H1 (cell line): ENCODE data around the gene RASGRP4. TPM values are rescaled to one million over a fixed set of nuclear protein-coding genes. Genes with fewer than 3 reads are reported as not detected.

ENCODE experiments used
- CTCF ChIA-PET: fragments of 300-600 bp; sonication (Branson Sonifier 250); formaldehyde crosslinking; loops from one replicate; lab custom pipeline; 2021; ENCODE audit not compliant: partially characterized antibody; lab: Charles Lee
- POLR2A ChIA-PET: fragments of 300-600 bp; sonication (Branson Sonifier 250); formaldehyde crosslinking; loops from one replicate; lab custom pipeline; 2021; ENCODE audit warnings: inconsistent platforms; ENCODE audit not compliant: partially characterized antibody; lab: Charles Lee
- DNase-seq, 2 experiments: peaks; one replicate each; pipeline versions ENCODE4 v3.0.0 to v3.0.0-alpha.2; 2010 to 2022; ENCODE audit warnings: low spot score in 2 of 2, low read depth in 1 of 2, mixed read lengths in 1 of 2
- FAIRE-seq: peaks from 2 replicates; lab custom pipeline; 2011; peaks lifted over from hg19 to GRCh38; lab: Jason Lieb, UNC
- H2AFZ ChIP-seq: 2 replicates; pipeline ENCODE4 v1.8.1; 2012; ENCODE audit warnings: low read length, inconsistent platforms
- H2AK5ac ChIP-seq: 2 replicates; pipeline ENCODE4 v1.6.1; 2013; ENCODE audit warnings: low read depth, low read length
- H2BK120ac ChIP-seq: replicated peaks from 2 replicates; pipeline ENCODE3; 2013; ENCODE audit warnings: low read depth, low read length, inconsistent platforms
- H2BK12ac ChIP-seq: 2 replicates; pipeline ENCODE4 v1.6.1; 2013; ENCODE audit warnings: low read depth, low read length
- H2BK15ac ChIP-seq: 2 replicates; pipeline ENCODE4 v1.6.1; 2013; ENCODE audit warnings: low read length
- H2BK20ac ChIP-seq: 2 replicates; pipeline ENCODE4 v1.6.1; 2013; ENCODE audit warnings: low read length
- H2BK5ac ChIP-seq: 2 replicates; pipeline ENCODE4 v1.6.1; 2013; ENCODE audit warnings: low read depth, low read length
- H3K14ac ChIP-seq: 2 replicates; pipeline ENCODE4 v1.6.1; 2013; ENCODE audit warnings: inconsistent platforms; ENCODE audit not compliant: insufficient read length
- H3K18ac ChIP-seq: 2 replicates; pipeline ENCODE4 v1.6.1; 2013; ENCODE audit warnings: low read length; ENCODE audit errors: extremely low read depth
- H3K23ac ChIP-seq: 2 replicates; pipeline ENCODE4 v1.6.1; 2013; ENCODE audit warnings: inconsistent platforms; ENCODE audit not compliant: insufficient read length
- H3K23me2 ChIP-seq: 2 replicates; pipeline ENCODE4 v1.6.1; 2013; ENCODE audit warnings: low read depth, low read length
- H3K27ac ChIP-seq: 2 replicates; pipeline ENCODE4 v1.6.1; 2011; ENCODE audit warnings: low read depth, low read length, inconsistent platforms
- H3K27me3 ChIP-seq, 4 experiments: replicated peaks in 1 of 4; 1 replicate in 1 of 4; 2 replicates in 3 of 4; pipeline versions ENCODE4 v1.6.1 to v1.8.1; 2011 to 2013; ENCODE audit warnings: low read length in 3 of 4, mild to moderate bottlenecking in 3 of 4, inconsistent platforms in 2 of 4, mixed read lengths in 2 of 4, moderate library complexity in 1 of 4; ENCODE audit not compliant: control insufficient read depth in 3 of 4, insufficient read depth in 3 of 4; ENCODE audit errors: extremely low read depth in 1 of 4
- H3K36me3 ChIP-seq, 4 experiments: 2 replicates each; pipeline versions ENCODE4 v1.6.1 to v1.8.1; 2011 to 2013; ENCODE audit warnings: mild to moderate bottlenecking in 4 of 4, low read length in 3 of 4, moderate library complexity in 2 of 4, control low read depth in 1 of 4, inconsistent platforms in 1 of 4; ENCODE audit not compliant: insufficient read depth in 4 of 4, control insufficient read depth in 2 of 4
- H3K4ac ChIP-seq: replicated peaks from 2 replicates; pipeline ENCODE3; 2013; ENCODE audit warnings: low read length, low read depth, mixed read lengths, inconsistent platforms; ENCODE audit not compliant: insufficient read length
- H3K4me1 ChIP-seq, 4 experiments: replicated peaks in 1 of 4; 1 replicate in 1 of 4; 2 replicates in 3 of 4; pipeline versions ENCODE4 v1.6.1 to v1.8.1; 2011 to 2013; ENCODE audit warnings: low read length in 3 of 4, inconsistent platforms in 2 of 4, mixed read lengths in 1 of 4; ENCODE audit not compliant: insufficient read depth in 4 of 4, control insufficient read depth in 3 of 4
- H3K4me2 ChIP-seq, 2 experiments: 2 replicates each; pipeline versions ENCODE4 v1.6.1 to v1.8.1; 2011 to 2013; ENCODE audit warnings: low read depth in 2 of 2, low read length in 2 of 2, control low read depth in 1 of 2, inconsistent platforms in 1 of 2, mild to moderate bottlenecking in 1 of 2; ENCODE audit not compliant: insufficient read depth in 1 of 2
- H3K4me3 ChIP-seq, 4 experiments: fragments of 200-600, 300-600 bp in 1 of 4; sonication (generic), shearing (Covaris generic), sonication (Bioruptor Twin) in 1 of 4; 2 replicates each; pipeline versions ENCODE4 v1.5.1 to v1.8.1; 2011 to 2016; ENCODE audit warnings: low read length in 4 of 4, low read depth in 3 of 4, control low read depth in 2 of 4, inconsistent platforms in 2 of 4, mild to moderate bottlenecking in 2 of 4, mixed read lengths in 1 of 4, moderate library complexity in 1 of 4; ENCODE audit not compliant: insufficient read depth in 2 of 4; ENCODE audit errors: extremely low read depth in 1 of 4
- H3K56ac ChIP-seq: replicated peaks from 2 replicates; pipeline ENCODE3; 2013; ENCODE audit warnings: low read depth, mild to moderate bottlenecking, mixed read lengths, low read length, inconsistent platforms; ENCODE audit not compliant: insufficient read length
- H3K79me1 ChIP-seq: 2 replicates; pipeline ENCODE4 v1.6.1; 2013; ENCODE audit warnings: low read depth, low read length, control low read depth
- H3K79me2 ChIP-seq, 2 experiments: 2 replicates each; pipeline versions ENCODE4 v1.6.1 to v1.8.1; 2012 to 2013; ENCODE audit warnings: low read length in 2 of 2, mild to moderate bottlenecking in 2 of 2, inconsistent platforms in 1 of 2; ENCODE audit not compliant: insufficient read depth in 2 of 2, control insufficient read depth in 1 of 2
- H3K9ac ChIP-seq, 4 experiments: replicated peaks in 1 of 4; 1 replicate in 1 of 4; 2 replicates in 3 of 4; pipeline versions ENCODE4 v1.6.1 to v1.8.1; 2011 to 2013; ENCODE audit warnings: low read depth in 3 of 4, low read length in 3 of 4, control low read depth in 2 of 4, mild to moderate bottlenecking in 2 of 4, moderate library complexity in 2 of 4, inconsistent platforms in 1 of 4; ENCODE audit errors: extremely low read depth in 1 of 4
- H3K9me3 ChIP-seq, 2 experiments: 2 replicates each; pipeline versions ENCODE4 v1.6.1 to v1.8.1; 2012 to 2013; ENCODE audit warnings: mild to moderate bottlenecking in 2 of 2, moderate library complexity in 2 of 2, control low read depth in 1 of 2, inconsistent platforms in 1 of 2, low read depth in 1 of 2, low read length in 1 of 2, mixed read lengths in 1 of 2; ENCODE audit not compliant: insufficient read depth in 2 of 2
- H4K20me1 ChIP-seq, 2 experiments: replicated peaks in 1 of 2; 2 replicates each; pipeline versions ENCODE3 to v1.8.1; 2011 to 2013; ENCODE audit warnings: inconsistent platforms in 2 of 2, low read length in 2 of 2, mild to moderate bottlenecking in 1 of 2; ENCODE audit not compliant: insufficient read depth in 2 of 2, control insufficient read depth in 1 of 2
- H4K5ac ChIP-seq: 2 replicates; pipeline ENCODE4 v1.6.1; 2013; ENCODE audit warnings: low read length, low read depth, mixed read lengths, inconsistent platforms; ENCODE audit not compliant: insufficient read length
- H4K8ac ChIP-seq: 2 replicates; pipeline ENCODE4 v1.8.0; 2013; ENCODE audit warnings: mild to moderate bottlenecking, moderate library complexity, low read length, inconsistent platforms; ENCODE audit not compliant: insufficient read depth; ENCODE audit errors: extremely low read depth
- H4K91ac ChIP-seq: replicated peaks from 2 replicates; pipeline ENCODE3; 2013; ENCODE audit warnings: low read length, mixed read lengths, inconsistent platforms; ENCODE audit not compliant: insufficient read length
- BRCA1 ChIP-seq: IDR thresholded peaks from 2 replicates; pipeline ENCODE4 v1.6.1; 2012; ENCODE audit warnings: low read depth, low read length, improper control_type of control experiment
- CBX8 ChIP-seq: fragments of 300-800, 300-1000 bp; sonication (generic); IDR thresholded peaks from 2 replicates; pipeline ENCODE4 v1.7.1; 2016; ENCODE audit warnings: low read depth, low read length, borderline replicate concordance
- FOSL1 ChIP-seq: IDR thresholded peaks from 2 replicates; pipeline ENCODE4 v1.6.1; 2011; ENCODE audit warnings: mild to moderate bottlenecking, low read depth, low read length, moderate library complexity; ENCODE audit not compliant: insufficient read depth
- HDAC2 ChIP-seq, 2 experiments: fragments of 300-600 bp in 1 of 2; sonication (generic) in 1 of 2; IDR thresholded peaks; 2 replicates each; pipeline ENCODE4 v1.6.1; 2011 to 2012; ENCODE audit warnings: low read depth in 2 of 2, low read length in 2 of 2, mild to moderate bottlenecking in 2 of 2, moderate library complexity in 2 of 2, borderline replicate concordance in 1 of 2, inconsistent platforms in 1 of 2
- POU5F1 ChIP-seq: IDR thresholded peaks from 2 replicates; pipeline ENCODE4 v1.6.1; 2011; ENCODE audit warnings: low read depth, mild to moderate bottlenecking, low read length, moderate library complexity
- TAF1 ChIP-seq: IDR thresholded peaks from 2 replicates; pipeline ENCODE4 v1.6.1; 2011; ENCODE audit warnings: mild to moderate bottlenecking, low read depth, low read length
- WGBS, 2 experiments: shearing (Covaris generic) in 1 of 2; methylation state at CpG; one replicate each; pipeline versions ENCODE4 v1.1.6 to v1.1.7; 2013 to 2015; ENCODE audit warnings: low lambda C conversion rate in 2 of 2, mixed read lengths in 2 of 2, inconsistent platforms in 1 of 2, low coverage in 1 of 2, missing lambda C conversion rate in 1 of 2; ENCODE audit not compliant: insufficient replicate concordance in 2 of 2, insufficient coverage in 1 of 2, insufficient read length in 1 of 2; ENCODE audit errors: extremely low coverage in 1 of 2, missing lambda C conversion rate in 1 of 2; 5-methylcytosine and 5-hydroxymethylcytosine counted together
- polyA plus RNA-seq, 7 experiments: library from polyadenylated mRNA; depleted of rRNA in 3 of 7; stranded (reverse) in 5 of 7; unstranded in 2 of 7; fragments of >200 nt in 5 of 7; fragments of 200-250 nt in 2 of 7; gene quantifications; 1 replicate in 5 of 7; 2 replicates in 1 of 7; 4 replicates in 1 of 7; pipeline versions ENCODE4 v1.2.1 to v1.2.3, GENCODE V29; 2011 to 2013; ENCODE audit warnings: missing spikeins in 2 of 7, mixed read lengths in 2 of 7
- total RNA-seq: library from RNA; stranded (reverse); fragmentation: NEBNext Ultra II Directional; extraction: Animal tissue kit (Norgen Biotek cat#: 25700); gene quantifications from 2 replicates; pipeline ENCODE4 v1.2.1, GENCODE V29; 2021

RASGRP4 gene
- total and polyA plus RNA-seq, 2 of the 8 experiments (the other 6 are each of a cell fraction or from before 2014, with no cell fraction given), result 1.9 to 3.1 TPM

DNA sequence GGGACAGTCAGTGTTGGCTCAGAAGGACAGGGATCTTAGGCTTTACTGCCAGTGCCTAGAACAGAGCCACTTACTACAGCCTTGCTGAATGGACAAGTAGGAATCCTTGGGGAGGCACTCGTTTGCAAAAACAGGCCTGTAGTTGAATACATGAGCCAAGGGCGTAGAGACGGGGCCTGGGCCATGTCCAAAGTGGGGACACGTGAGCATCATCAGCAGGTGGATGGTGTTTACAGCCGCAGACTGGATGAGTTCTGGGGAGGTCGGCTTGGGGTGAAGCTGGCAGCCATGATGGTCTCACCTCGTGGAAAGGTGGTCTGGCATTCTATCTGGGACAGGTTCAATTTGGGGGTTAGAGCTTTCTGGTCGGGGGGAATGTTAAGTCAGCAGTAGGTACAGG lies 25.0 kb upstream of the RASGRP4 start:
- Histone ChIP-seq H2AK5ac (no peak overlapping the region), H3K4me2 (no peak overlapping the region), H2BK20ac (no peak overlapping the region), H3K4me3 (no peak overlapping the region), H3K4me1 (peaks cover 0 to 5% (median 2%) of the 10 kb centered on the region in 4 experiments; a peak in 5 of 7 replicates), H4K91ac (no peak overlapping the region), H4K20me1 (peaks cover 2 to 4% of the 10 kb centered on the region in 2 experiments), H3K27me3 (no peaks in the 10 kb centered on the region), H3K79me1 (no peaks in the 10 kb centered on the region; the same call in 1 of the 2 replicates), H3K23me2 (no peaks in the 10 kb centered on the region), H3K27ac (no peak overlapping the region), H4K5ac (no peak overlapping the region), H3K18ac (no peak overlapping the region), H3K9ac (no peak overlapping the region), H2BK120ac (no peak overlapping the region), H3K14ac (no peak overlapping the region), H4K8ac (no peak overlapping the region), H2BK15ac (no peak overlapping the region), H2BK5ac (no peak overlapping the region), H3K79me2 (no peaks in the 10 kb centered on the region), H3K23ac (no peak overlapping the region), H3K9me3 (no peaks in the 10 kb centered on the region), H3K36me3 (peaks cover 9 to 18% (median 11%) of the 10 kb centered on the region in 4 experiments; a peak in 6 of 8 replicates), H2BK12ac (no peak overlapping the region), H3K4ac (no peak overlapping the region), H3K56ac (no peak overlapping the region), H2AFZ (no peak overlapping the region)
- DNase-seq (no peak), FAIRE-seq (no peak)
- ChIA-PET POLR2A (interaction anchor here (0.9 to 1.2 kb wide), 5 partner anchors 14 to 397 kb away, joined by 3 to 4 read pairs (median 3); no protein-coding TSS in a partner anchor), CTCF (no interaction called here)
- 85% methylated on average over 8 of the region's 8 CpGs; no CpG with 5 or more reads in 1 of the 2 experiments for WGBS, 2 experiments
- TF ChIP-seq BRCA1 (no peak), TAF1 (no peak), POU5F1 (no peak), FOSL1 (no peak), HDAC2 (IDR thresholded peaks at IDR 0.05; ENCODE audit: borderline replicate concordance in 1 of 2, low read depth in 2 of 2, low read length in 2 of 2) (no peak), CBX8 (no peak)
